ENCODE measurements around the gene DCD. TPM values are rescaled to one million over a fixed set of nuclear protein-coding genes. Genes with fewer than 3 reads are reported as not detected.
A peak's percentile ranks its signal among the peaks of the same experiment; 100 is the strongest.

DCD gene
- total RNA-seq, 1 donor from 2014 or later: not detected

DNA sequence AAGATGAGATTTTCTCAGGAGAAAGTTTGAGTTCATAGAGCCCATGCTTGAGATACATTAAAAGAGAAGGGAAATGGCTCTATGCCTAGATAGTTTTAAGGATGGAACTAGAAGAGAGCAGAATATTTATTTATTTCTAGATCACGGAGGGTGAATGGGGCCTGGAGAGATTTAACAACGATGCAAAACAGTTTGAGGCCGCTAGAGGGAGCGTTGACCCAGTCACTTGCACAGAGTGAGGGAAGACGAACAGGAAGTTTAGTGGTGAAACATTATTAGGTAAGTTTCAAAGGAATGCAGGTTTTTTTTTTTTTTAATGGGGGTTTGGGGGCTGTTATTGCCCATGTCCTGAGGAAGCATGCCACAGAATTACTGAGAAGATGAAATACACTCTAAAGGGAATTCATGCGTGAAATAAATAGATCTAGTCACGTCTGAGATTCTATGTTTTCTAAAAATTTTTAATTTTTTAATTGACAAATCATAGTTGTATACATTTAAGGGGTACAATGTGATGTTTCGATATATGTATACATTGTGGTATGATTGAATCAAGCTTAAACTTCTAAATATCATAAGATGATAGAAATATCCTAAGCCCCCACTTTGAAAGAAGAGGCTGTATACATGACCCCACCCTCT lies 44.9 kb downstream of the DCD start:
- H3K27me3 Mint-ChIP-seq (ENCODE audit: unreplicated experiment): peaks cover 26% of the 10 kb centered on the region
- H3K27ac Mint-ChIP-seq (ENCODE audit: unreplicated experiment): no peak overlapping the region
- no peak for DNase-seq (ENCODE audit: extremely low spot score, unreplicated experiment)
- no peaks in the 10 kb centered on the region for H3K9me3 Mint-ChIP-seq (ENCODE audit: unreplicated experiment)
- no peaks in the 10 kb centered on the region for H3K36me3 Mint-ChIP-seq (ENCODE audit: unreplicated experiment)
- no peak overlapping the region for H3K4me3 Mint-ChIP-seq (ENCODE audit: unreplicated experiment)
- TF ChIP-seq, protein P1, sequence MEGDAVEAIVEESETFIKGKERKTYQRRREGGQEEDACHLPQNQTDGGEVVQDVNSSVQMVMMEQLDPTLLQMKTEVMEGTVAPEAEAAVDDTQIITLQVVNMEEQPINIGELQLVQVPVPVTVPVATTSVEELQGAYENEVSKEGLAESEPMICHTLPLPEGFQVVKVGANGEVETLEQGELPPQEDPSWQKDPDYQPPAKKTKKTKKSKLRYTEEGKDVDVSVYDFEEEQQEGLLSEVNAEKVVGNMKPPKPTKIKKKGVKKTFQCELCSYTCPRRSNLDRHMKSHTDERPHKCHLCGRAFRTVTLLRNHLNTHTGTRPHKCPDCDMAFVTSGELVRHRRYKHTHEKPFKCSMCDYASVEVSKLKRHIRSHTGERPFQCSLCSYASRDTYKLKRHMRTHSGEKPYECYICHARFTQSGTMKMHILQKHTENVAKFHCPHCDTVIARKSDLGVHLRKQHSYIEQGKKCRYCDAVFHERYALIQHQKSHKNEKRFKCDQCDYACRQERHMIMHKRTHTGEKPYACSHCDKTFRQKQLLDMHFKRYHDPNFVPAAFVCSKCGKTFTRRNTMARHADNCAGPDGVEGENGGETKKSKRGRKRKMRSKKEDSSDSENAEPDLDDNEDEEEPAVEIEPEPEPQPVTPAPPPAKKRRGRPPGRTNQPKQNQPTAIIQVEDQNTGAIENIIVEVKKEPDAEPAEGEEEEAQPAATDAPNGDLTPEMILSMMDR (IDR thresholded peaks at IDR 0.05): peak; percentile 69
- no peaks in the 10 kb centered on the region for H3K4me1 Mint-ChIP-seq (ENCODE audit: unreplicated experiment)

DNA sequence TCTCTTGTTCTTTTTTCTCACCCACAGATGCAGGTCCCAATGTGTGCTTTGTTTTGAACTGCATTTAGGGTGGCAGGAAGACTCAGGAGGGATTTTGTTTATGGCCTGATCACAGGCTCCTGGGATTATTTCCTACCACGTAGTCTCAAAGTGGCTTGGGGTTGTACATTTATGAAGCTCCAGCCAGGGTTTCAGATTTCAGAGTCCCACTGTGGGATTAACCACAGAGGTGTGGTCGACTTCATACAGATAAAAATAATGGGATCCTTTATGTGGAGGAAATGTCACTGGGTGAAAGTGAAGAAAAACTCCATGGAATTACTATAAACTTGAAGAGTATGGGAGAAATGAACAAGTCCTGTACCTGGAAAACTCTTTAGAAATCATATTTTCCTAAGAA lies 45.5 kb downstream of the DCD start:
- no peak for DNase-seq (ENCODE audit: extremely low spot score, unreplicated experiment)
- Mint-ChIP-seq H3K27ac (ENCODE audit: unreplicated experiment) (no peak overlapping the region), H3K9me3 (ENCODE audit: unreplicated experiment) (no peaks in the 10 kb centered on the region), H3K27me3 (ENCODE audit: unreplicated experiment) (peaks cover 23% of the 10 kb centered on the region), H3K36me3 (ENCODE audit: unreplicated experiment) (no peaks in the 10 kb centered on the region), H3K4me3 (ENCODE audit: unreplicated experiment) (no peak overlapping the region), H3K4me1 (ENCODE audit: unreplicated experiment) (no peaks in the 10 kb centered on the region)
- TF ChIP-seq, protein P1 (IDR thresholded peaks at IDR 0.05): no peak

DNA sequence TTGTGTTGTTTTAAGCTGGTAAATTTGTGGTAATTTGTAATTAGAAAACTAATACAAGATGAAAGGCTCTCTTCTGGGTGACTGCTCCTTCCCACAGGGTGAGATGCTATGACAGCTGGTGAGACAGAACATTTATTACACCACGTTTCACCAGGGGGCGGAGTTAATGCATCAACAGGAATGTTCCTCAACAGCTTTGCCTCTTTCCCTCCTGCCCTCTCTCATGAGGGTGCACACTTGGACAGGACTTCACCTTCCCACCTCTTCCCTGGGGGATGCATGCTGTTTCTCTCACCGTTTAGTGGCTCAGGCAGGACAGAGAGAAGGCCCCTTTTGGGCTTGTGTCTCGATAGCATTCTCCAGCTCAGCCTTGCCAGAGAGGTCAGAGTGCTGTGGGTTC lies 46.3 kb downstream of the DCD start:
- Mint-ChIP-seq H3K27me3 (ENCODE audit: unreplicated experiment) (peaks cover 17% of the 10 kb centered on the region), H3K4me3 (ENCODE audit: unreplicated experiment) (no peak overlapping the region), H3K9me3 (ENCODE audit: unreplicated experiment) (no peaks in the 10 kb centered on the region), H3K27ac (ENCODE audit: unreplicated experiment) (no peak overlapping the region), H3K36me3 (ENCODE audit: unreplicated experiment) (no peaks in the 10 kb centered on the region), H3K4me1 (ENCODE audit: unreplicated experiment) (no peaks in the 10 kb centered on the region)
- no peak for DNase-seq (ENCODE audit: extremely low spot score, unreplicated experiment)
- TF ChIP-seq, protein P1 (IDR thresholded peaks at IDR 0.05): no peak

DNA sequence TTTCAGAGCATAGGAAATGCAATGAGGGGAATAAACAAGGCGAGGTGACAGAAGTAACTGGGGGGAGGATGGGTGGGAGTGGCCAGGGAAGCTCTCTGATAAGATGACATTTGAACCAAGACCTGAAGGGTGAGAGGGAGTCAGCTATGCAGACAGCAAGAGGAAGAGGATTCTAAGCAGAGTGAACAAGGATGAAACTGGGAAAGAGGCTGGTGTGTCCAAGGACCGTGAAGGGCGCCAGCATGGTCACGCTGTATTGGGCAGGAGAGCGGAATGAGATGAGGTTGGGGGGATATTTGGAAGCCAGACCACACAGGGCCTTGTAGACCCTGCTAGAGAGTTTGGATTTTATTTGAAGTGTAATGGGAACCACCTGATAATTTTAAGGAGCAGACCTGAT lies 49.2 kb downstream of the DCD start:
- no peaks in the 10 kb centered on the region for H3K36me3 Mint-ChIP-seq (ENCODE audit: unreplicated experiment)
- no peaks in the 10 kb centered on the region for H3K9me3 Mint-ChIP-seq (ENCODE audit: unreplicated experiment)
- H3K4me3 Mint-ChIP-seq (ENCODE audit: unreplicated experiment): no peak overlapping the region
- H3K4me1 Mint-ChIP-seq (ENCODE audit: unreplicated experiment): no peaks in the 10 kb centered on the region
- no peak for DNase-seq (ENCODE audit: extremely low spot score, unreplicated experiment)
- peaks cover 21% of the 10 kb centered on the region for H3K27me3 Mint-ChIP-seq (ENCODE audit: unreplicated experiment)
- TF ChIP-seq, protein P1 (IDR thresholded peaks at IDR 0.05): no peak
- no peak overlapping the region for H3K27ac Mint-ChIP-seq (ENCODE audit: unreplicated experiment)

DNA sequence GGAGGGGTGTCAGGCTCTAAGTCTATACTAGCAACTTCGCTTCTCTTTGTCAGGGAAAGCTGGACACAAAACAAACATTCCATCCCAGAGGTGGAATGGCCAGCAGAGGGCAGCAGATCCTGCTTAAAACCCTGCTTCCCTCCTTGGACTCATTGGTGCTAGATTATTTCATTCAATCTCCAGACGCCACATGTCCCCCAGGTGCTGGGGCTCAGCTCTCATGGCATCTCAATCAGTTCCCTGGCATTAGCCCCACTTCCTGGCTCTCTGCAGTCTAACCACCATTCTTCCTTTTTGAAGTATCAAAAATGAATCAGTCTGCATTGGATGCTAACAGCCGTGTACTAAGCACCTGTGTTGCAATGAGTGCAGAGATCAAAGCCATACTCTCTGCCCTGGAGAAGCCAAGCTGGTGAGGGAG lies 51.6 kb downstream of the DCD start:
- Mint-ChIP-seq H3K4me3 (ENCODE audit: unreplicated experiment) (no peak overlapping the region), H3K36me3 (ENCODE audit: unreplicated experiment) (no peaks in the 10 kb centered on the region), H3K27ac (ENCODE audit: unreplicated experiment) (no peak overlapping the region), H3K27me3 (ENCODE audit: unreplicated experiment) (peaks cover 33% of the 10 kb centered on the region), H3K4me1 (ENCODE audit: unreplicated experiment) (no peaks in the 10 kb centered on the region), H3K9me3 (ENCODE audit: unreplicated experiment) (no peaks in the 10 kb centered on the region)
- TF ChIP-seq, protein P1 (IDR thresholded peaks at IDR 0.05): peak; percentile 87
- peak; percentile 87 for DNase-seq (ENCODE audit: extremely low spot score, unreplicated experiment)
